Activated CD4-positive, alpha-beta T cell treated with anti-CD3 and anti-CD28 coated beads, Interleukin-2, amount 50 U/mL, for 4 hours (primary cell): ENCODE results near the gene OPHN1.
"Not testable (repeated sequence)": the region's sequence is repeated elsewhere in the genome, so short reads cannot be mapped to it uniquely, and the experiment has no call there.

Source experiments
- DNase-seq, 2 experiments: peaks; one replicate each; pipeline ENCODE4 v3.0.0-alpha.2; 2020

Gene OPHN1

DNA sequence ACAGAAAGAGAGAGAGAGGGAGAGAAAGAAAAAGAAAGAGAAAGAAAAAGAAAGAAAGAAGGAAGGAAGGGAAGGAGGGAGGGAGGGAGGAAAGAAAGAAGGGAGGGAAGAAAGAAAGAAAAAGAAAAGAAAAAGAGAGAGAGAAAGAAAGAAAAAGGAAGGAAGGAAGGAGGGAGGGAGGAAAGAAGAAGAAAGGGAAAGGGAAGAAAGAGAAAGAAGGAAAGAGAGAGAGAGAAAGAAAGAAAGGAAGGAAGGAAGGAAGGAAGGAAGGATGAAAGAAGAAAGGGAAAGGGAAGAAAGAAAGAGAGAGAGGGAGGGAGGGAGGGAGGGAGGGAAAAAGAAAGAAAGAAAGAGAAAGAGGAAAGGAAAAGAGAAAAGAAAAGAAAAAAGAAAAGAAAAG is 10.8 kb downstream of the OPHN1 start:
- DNase-seq, result no peak

DNA sequence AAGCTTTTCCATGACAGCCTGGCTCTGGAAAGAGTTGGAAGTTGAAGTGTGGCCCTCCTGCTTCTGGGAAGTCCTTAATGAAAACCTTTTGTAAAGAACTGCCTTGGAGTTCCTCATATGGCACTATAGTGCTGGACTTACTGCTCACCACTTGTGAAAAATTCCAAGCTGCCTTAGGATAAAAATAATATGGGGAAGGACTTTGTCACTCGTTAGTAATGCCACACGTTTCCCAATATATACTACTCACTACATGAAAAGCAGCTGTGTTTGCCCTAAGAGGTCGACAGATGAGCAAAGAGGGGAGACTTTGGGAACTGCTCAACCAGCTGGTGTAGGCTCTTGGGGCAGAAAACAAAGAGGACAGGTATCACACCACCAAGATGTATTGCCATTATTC is 11.7 kb downstream of the OPHN1 start:
- DNase-seq, result no peak

DNA sequence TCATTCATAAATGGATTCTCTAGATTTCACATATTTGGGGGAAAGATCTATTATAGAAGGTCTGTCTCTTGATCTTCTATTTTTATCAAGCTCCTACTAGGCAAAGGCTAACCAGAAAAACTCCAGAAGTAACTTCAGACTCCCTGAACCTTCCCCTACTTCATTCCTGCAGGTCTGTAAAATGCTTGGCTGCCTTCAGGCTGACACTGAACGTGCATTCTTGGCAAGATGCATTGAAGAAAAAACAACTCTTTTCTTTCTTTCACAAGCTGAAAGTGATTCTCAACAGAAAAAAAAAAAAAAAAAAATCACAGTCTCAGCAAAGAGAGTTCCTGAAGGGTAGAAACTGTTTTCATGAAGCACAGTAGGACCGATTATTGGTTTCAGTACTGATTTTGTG is 12.7 kb downstream of the OPHN1 start:
- DNase-seq, result no peak

DNA sequence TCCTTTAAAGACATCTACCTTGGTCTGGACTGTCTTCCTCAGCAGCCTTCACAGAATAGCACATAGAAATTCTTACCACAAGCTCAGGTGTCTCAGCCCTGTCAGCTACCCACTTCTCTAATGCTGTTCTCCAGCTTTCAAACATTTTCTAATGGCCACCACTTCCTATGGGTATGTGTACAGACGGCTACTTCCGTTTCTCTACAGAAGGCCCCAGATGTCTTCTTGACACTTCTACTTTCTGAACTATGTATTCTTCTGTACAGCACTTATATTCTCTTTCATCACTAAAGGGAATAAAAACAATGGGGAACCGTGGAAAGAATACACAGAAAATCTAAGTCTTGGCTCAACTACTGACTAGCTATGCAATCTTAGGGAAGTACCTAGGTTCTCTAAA is 13.3 kb downstream of the OPHN1 start:
- no peak for DNase-seq

DNA sequence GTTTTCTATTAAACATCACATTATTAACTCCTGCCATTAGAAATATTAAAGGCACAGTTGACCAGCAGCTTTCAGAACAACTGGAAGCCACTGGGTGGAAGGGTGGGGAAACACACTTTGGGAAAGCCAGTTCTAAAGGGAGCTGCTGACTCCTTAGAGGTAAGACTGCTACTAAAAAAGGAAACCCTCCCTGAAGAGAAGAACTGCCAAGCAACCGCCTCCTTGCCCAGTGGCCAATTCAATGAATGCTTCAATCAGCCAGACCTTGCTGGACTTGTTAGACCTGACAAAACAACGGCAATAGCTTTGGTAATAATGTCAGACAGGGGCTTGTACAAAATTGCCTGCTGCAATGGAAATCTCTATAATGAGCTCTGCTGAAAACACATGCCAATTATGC is 15.6 kb downstream of the OPHN1 start:
- DNase-seq, result no peak

DNA sequence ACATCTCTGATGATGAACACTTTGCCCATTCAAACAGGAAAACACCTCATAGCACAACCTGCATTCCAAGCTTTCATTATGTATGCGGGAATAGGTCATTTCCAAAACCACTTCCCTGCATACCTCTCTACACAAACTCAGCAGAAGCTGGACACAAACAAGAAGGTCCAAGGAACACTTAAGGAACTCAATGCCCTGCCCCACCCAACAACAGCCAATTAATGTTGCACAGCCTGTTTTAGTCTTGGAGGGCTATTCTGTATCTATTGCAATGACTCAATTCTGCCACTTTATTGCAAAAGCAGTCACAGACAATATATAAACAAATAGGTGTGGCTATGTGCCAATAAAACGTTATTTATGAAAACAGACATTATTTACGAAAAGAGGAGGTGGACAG is 16.7 kb downstream of the OPHN1 start:
- DNase-seq, result no peak

DNA sequence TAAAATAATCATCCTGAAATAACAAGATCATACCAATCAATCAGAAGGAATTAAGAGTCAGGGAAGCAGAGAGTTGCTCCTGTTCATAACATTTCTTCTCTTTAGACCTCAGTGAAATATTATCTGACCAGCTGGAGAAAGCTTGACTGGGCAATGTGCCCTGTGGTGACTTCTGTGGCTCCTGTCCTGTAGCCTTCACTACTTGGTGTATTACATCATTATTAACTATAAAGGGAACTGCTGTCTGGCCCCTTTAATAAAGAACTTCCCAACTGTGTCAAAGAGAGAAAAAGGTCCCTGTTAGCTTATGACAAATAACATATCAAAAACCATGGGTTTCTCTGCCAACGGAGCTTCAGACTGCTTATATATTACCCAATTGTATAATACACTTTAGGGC is 18.0 kb downstream of the OPHN1 start:
- DNase-seq, result no peak

DNA sequence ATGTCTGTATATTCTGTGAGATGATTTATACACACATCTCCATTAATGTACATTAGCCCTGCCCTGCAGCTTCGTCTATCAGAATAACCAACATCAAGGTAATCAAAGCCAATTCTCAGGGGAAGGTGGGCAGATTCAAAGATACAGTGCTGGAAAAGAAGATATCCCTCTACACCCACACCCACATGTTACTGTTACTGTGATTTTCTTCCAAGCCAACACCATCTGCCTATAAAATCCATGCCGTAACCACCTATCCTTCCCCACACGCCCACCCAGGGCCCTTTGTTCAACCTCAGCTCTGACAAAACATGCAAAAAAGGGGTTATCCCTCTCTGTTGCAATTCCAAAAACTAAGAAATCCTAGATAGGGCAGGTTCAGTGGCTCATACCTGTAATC is 20.0 kb downstream of the OPHN1 start:
- no peak for DNase-seq

DNA sequence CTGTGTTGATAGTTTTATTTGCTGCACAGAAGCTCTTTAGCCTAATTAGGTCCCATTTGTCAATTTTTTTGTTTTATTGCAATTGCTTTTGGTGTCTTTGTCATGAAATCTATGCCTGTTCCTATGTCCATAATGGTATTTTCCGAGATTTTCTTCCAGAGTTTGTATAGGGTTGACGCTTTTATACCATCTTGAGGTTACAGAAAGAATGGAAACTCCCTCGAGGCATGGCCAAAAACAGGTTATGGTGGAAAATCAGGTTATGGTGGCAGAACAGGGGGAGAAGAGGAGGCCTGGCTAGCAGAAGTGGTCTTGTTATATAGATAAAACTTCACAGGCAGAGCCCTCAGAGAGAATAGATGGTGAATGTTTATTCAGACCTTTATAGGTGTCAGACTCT is 21.6 kb downstream of the OPHN1 start:
- DNase-seq, result no peak

DNA sequence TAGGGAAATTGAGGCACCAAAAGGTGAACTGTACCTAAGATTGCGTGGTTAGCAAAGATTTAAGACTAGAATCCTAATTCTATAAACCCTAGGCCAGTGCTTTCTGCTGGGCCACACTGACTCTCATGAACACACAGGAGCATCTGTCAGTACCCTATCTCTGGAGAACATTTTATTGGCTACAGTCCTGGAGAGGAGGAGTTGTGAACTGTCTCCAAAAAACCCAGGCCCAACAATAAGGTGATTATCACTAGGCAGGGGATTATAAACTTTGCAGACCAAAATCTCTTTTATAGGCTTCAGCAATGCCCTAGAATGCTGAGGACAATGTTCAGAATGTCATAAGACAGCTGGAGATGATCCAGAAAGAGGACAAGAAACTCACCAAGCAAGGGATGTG is 24.1 kb downstream of the OPHN1 start:
- no peak for DNase-seq

DNA sequence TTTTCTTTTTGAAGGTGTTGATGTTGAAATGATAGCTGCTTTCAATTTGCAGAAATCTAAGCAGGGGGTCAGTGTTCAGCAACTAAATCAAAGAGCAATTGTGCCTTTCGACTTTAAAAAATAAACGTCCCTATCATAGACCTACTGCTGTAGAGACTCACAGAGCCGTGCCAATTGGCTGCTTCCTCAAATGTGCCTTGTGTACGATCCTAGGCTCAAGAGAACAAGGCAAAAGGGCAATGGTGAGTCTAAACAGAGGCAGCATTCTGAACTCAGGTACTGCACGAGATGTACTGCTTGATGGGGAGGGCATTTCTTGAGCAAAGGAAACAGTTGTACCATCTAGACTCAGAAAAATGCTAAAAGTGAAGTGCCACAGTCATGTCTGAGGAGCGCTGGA is 29.8 kb downstream of the OPHN1 start:
- no peak for DNase-seq

DNA sequence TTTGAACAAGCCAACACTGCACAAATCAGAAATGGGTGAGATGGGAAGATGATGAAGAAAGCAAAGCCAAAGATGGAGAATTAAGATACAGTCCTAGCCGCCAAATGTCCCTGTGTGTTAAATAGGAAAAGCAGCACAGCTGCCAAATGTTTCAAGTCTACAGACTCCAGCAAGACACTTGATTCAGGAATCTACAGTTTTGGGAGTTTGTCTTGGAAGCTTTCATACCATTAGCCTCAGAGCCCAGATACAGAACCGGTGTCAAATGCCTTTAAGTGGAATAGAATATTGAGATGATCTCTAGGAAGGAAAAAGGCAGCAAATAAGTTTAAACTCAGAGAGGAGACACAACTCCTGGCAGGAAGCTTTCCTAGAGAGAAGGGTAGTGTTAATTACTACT is 30.3 kb downstream of the OPHN1 start:
- DNase-seq, result no peak

DNA sequence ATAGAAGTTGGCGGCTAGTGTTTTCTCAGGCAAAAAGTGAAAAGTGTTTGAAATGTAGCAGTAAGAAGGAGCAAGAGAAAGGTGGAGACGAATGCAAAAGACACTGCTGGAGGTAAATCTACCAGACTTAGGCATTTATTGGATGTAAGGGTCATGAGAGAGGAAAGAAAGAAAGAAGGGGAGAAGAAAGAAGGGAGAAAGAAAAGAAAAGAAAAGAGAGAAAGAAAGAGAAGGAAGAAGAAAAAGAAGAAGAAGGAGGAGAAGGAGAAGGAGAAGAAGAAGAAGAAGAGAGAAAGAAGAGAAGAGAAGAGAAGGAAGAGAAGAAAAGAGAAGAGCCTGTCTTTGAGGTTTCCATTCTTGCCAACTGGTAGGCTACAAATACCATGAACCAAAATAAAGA is 31.2 kb downstream of the OPHN1 start:
- no peak for DNase-seq

DNA sequence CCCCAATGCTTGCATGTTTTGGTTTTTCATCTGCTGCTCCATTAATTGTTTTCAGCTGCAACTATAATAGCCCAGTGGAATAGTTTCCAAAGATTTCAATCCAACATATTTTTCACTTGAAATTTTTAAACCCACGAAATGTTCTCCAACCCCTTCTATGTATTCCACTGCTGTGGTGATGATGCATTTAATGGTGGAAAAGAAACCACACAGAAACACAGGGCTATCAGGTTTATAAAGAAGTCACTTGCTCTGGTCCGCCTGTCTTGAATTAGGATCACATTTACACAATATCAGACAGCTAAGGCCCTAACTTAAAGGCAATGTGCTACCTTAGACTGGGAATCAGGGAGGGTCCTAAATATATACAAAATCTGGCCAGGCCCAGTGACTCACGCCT is 35.0 kb downstream of the OPHN1 start:
- no peak for DNase-seq

DNA sequence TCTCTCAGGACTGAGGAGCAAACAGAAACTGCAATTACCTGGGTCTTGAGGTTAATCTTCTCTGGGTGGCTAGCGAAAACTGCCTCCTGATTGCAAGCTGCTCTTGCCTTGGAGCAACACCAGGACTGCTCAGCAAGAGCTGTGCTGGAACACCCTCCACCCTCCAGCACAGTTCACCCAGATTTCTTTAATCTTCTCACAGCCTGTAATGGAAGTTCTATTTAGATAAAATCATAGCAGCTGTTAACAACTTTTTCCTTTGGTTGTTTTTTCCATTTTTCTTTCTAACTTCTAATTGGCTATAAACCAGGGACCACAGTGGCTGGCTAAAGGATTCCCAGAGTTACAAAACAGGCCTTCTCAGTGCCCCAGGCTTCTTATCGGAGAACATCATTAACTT is 36.3 kb downstream of the OPHN1 start:
- DNase-seq, result no peak

DNA sequence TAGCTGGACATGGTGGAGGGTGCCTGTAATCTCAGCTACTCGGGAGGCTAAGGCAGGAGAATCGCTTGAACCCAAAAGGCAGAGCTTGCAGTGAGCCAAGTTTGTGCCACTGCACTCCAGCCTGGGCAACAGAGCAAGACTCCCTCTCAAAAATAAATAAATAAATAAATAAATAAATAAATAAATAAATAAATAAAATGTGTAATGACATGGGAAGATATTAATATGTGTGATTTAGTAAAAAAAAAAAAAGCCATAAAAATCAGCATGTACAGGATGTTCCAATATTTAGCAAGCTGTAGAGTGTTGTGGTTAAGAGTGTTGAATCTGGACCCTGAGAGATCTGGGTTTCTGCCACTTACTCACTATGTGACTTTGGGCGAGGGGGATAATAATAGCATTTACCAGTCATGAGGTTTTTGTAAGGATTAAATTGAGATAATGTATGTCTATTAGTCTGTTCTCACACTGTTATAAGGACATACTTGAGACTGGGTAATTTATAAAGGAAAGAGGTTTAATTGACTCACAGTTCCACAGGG is 43.8 kb downstream of the OPHN1 start:
- not testable (repeated sequence) for DNase-seq

DNA sequence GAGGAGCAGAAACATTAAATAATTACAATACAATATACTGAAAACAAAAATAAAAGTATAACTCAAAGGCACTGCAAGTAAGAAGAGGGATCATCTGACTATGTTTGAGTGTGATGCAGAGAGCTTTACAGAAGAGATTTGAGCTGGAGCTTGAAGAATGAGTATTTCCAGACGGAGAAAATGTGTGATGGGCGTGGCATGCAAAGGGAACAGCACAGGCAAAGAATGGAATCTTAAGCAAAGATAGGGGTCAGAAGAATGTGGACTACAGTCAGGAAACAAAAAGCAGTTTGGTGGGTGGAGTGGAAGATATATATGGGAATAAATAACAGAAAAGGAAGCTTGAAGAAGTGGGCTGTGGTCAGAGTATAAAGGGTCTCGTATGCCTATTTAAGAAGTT is 45.5 kb downstream of the OPHN1 start:
- no peak for DNase-seq

DNA sequence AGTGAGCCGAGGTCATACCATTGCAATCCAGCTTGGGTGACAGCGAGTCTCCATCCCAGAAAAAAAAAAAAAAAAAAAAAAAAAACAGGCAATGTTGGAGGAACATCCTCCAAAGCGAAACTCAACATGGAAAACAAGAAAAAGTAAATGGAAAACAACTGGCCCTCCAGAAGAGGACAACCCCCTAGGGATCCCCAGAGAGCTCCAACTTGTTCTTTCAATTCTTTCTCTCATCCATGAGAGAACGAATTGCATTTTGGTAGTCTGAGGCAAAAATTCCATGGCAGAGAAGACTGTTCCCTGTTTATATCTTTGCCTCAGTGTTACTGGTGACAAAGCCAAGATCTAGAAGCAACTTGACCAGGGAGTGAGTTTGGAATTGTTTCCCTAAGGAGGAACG is 49.8 kb downstream of the OPHN1 start:
- DNase-seq, result no peak

DNA sequence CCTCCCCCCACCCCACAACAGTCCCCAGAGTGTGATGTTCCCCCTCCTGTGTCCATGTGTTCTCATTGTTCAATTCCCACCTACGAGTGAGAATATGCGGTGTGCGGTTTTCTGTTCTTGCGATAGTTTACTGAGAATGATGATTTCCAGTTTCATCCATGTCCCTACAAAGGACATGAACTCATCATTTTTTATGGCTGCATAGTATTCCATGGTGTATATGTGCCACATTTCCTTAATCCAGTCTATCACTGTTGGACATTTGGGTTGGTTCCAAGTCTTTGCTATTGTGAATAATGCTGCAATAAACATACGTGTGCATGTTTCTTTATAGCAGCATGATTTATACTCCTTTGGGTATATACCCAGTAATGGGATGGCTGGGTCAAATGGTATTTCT is 55.7 kb downstream of the OPHN1 start:
- not testable (repeated sequence) for DNase-seq

DNA sequence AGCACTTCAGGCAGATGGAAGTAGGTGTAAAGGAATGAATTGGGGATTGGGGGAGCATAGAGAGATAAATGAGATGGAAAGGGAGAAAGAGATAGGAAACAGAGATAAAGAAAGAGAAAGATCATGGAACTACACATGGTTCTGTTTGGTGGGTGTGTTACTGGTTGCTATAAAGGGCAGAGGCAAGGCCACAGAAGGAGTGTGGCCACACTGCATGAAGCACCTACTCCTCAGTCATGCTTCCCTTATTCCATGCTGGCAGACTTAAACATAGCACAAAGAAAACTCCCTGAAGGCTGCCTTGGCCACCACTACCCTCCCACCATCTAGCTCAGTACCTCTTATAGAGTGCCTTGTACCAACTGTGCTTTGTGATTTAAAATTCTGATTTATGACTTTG is 56.9 kb downstream of the OPHN1 start:
- DNase-seq, result no peak

DNA sequence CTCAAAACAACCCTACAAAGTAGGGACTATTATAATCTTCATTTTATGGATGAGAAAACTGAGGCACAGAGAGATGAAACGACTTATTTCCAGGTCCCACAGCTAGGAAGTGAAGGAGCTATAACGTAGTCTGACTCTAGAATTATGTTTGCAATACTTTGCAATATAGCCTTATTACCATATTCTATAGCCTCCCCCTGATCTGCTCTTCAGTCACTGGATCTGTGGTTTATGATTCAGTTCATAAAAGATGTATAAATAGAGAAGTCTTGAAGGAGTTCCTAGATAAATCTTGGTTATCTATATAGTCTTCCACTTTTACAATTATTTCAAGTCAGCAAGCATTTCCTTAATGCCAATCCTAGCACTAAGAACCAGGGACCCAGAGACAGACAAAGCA is 57.5 kb downstream of the OPHN1 start:
- DNase-seq, result no peak

DNA sequence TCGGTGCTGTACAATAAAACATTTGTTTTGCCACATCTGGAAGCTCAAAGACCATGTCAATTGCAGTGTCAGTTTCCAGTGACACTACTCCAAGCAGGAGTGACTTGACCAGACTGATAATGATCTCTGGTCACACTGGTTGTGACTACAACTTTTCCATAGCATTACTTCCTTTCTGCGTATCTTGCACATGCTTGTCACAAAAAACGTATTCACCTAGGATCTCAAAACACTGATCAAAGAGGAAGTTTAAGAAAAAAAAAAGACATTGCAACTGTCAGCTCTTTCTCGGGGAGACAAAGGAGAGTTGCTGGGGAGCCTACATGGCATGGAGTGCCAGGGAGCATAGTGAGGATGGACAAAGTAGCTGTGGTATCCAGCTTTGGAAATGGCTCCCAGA is 60.6 kb downstream of the OPHN1 start:
- no peak for DNase-seq

DNA sequence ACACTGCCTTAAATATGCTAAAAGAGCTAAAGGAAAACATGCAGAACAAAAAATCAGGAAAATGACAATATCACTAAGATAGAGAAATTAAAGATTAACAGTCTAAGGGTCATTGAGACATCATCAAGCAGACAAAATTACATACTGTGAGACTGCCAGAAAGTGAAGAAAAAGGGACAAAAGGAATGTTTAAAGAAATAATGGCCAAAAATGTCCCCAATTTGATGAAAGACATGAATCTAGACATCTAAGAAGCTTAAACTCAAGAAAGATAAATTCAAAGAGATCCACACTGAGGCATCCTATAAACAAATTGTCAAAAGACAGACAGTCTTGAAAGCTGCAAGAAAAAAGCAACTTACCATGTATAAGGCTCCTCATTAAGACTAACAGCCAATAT is 63.7 kb downstream of the OPHN1 start:
- DNase-seq, result no peak

DNA sequence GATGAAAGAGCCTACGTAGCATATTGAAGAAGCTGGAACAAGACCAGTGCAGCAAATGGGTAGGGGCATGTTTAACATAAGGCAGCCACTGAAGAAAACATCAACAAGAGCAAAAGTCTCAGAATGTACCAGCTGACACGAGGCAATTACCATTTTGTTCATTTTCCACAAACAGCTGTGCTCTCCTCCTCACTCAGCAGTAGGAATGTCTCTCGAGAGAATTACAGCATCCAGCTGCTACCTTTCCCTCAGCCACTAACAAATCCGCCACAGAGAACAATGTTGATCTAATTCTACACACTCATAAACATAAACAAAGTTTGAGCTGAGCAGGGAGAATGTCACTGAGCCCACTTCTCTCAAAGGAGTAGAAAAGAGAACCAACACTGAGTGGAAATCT is 68.0 kb downstream of the OPHN1 start:
- no peak for DNase-seq

DNA sequence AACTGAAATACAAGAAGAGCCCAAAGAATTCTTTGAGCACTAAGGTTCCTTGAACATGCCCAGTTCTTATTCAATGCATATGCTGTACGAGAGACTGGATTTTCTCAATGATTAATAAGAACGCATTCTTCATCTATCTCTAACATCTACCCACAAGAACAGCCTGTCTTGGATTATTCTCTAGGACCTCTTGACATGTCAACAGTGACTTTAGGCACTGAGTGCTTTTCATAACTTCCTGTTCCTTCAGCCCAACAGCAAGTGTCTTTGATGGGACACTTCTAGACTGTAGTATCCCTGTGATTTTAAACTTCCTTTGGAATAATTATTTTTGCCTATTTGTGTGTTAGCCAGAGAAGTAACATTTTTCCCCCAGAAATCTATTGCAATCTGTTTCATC is 69.3 kb downstream of the OPHN1 start:
- no peak for DNase-seq

DNA sequence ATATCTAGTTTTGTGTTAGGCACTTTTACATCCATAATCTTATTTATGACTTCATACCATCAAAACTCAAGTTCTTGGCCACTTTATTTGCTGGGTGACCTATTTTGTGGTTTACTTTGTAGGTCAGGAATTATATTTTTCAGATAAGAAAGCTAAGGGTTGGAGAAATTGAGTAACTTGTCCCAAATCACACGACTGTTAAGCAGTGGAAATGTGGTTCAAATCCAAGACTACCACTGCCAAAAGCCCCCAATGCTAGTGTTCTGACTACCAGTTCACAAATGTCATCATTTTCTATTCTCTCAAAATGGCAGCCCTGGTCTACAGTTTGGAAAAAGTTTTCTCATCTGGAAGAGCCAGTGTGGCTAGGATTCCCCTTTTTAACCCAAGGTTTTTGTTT is 74.6 kb downstream of the OPHN1 start:
- no peak for DNase-seq
